Activated CD8-positive, alpha-beta T cell treated with anti-CD3 and anti-CD28 coated beads for 36 hours (primary cell): ENCODE results near the gene SAMD11. TPM values are rescaled to one million over a fixed set of nuclear protein-coding genes. Genes with fewer than 3 reads are reported as not detected.

Experiments
- ATAC-seq: fragments of 200-7000 bp; cut with Tn5 transposase; one replicate; pipeline ENCODE4 v1.10.0; 2021; ENCODE audit warnings: mild to moderate bottlenecking, moderate library complexity
- CTCF ChIA-PET: fragments of 350-600 bp; sonication (Branson Sonifier 250); formaldehyde crosslinking; loops from one replicate; lab custom pipeline; 2021; ENCODE audit warnings: antibody characterized with exemption; lab: Charles Lee
- POLR2A ChIA-PET: fragments of 350-600 bp; sonication (Branson Sonifier 250); formaldehyde crosslinking; loops from one replicate; lab custom pipeline; 2021; ENCODE audit warnings: antibody characterized with exemption; lab: Charles Lee
- DNase-seq: peaks from one replicate; pipeline ENCODE4 v3.0.0-alpha.2; 2020
- H3K27ac Mint-ChIP-seq: one replicate; pipeline ENCODE4 v1.8.0; 2021; ENCODE audit warnings: mild to moderate bottlenecking, mixed read lengths
- H3K27me3 Mint-ChIP-seq: one replicate; pipeline ENCODE4 v1.8.0; 2021; ENCODE audit warnings: mixed read lengths
- H3K36me3 Mint-ChIP-seq: one replicate; pipeline ENCODE4 v1.8.0; 2021; ENCODE audit warnings: low read depth, mixed read lengths
- H3K4me1 Mint-ChIP-seq: one replicate; pipeline ENCODE4 v1.8.0; 2021; ENCODE audit warnings: low read depth, mixed read lengths
- H3K4me3 Mint-ChIP-seq: one replicate; pipeline ENCODE4 v1.8.0; 2021; ENCODE audit warnings: mild to moderate bottlenecking, moderate library complexity, mixed read lengths
- H3K9me3 Mint-ChIP-seq: one replicate; pipeline ENCODE4 v1.8.0; 2021; ENCODE audit warnings: mixed read lengths
- CTCF ChIP-seq: fragments of 200-600 bp; IDR thresholded peaks from one replicate; pipeline ENCODE4 v1.8.0; 2022; ENCODE audit warnings: antibody characterized with exemption, mild to moderate bottlenecking
- intact Hi-C: fragments of 100-400 bp; cut with micrococcal nuclease; formaldehyde crosslinking; loops from one replicate; pipeline ENCODE4 v1.10.0; 2022
- total RNA-seq, 2 experiments: library from RNA; stranded (reverse); gene quantifications; one replicate each; pipeline ENCODE4 v1.2.3, GENCODE V29; 2021

SAMD11 gene
- total RNA-seq, 2 experiments from 2014 or later = not detected

DNA sequence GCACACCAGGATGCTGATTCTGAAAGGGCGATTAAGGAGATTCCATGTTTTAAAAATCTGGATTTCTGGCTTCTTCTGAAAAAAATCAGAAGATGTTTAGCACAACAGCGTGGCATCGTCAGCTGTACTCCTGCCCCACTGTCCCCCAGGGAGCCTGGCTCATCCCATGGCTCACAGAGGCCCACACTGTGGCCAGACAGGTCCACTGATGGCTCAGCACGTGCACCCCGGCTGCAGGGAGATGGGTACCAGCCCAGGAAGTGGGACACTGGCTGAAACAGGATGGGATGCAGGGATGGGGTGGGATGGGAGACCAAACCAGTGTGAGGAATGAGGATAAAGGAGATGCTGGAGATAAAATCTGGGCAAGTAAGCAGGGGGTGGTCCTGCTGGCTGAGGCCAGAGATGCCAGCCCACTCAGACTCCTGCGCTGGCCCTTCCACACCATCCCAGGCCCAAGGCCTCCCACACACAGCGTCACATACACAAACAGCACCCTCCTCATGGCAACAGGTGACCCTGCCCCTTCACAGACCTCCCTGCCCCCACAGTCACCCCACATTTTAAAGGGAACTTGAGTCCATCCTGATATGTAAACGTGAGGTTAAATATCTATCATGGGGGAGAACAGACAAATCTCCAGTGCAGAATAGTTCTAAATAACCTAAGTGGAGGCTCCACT, 23.9 kb upstream of the SAMD11 start:
- POLR2A ChIA-PET = no interaction called here
- no peak overlapping the region for H3K27ac Mint-ChIP-seq
- TF ChIP-seq CTCF = no peak
- ATAC-seq (no peak), DNase-seq (no peak)
- CTCF ChIA-PET = no interaction called here
- peaks cover 11% of the 10 kb centered on the region for H3K4me1 Mint-ChIP-seq
- H3K9me3 Mint-ChIP-seq = peaks cover 14% of the 10 kb centered on the region
- H3K4me3 Mint-ChIP-seq = no peak overlapping the region
- H3K27me3 Mint-ChIP-seq = peaks cover 47% of the 10 kb centered on the region
- H3K36me3 Mint-ChIP-seq = peaks cover 10% of the 10 kb centered on the region
- intact Hi-C loops = no loop called here

- H3K36me3 Mint-ChIP-seq = peaks cover 10% of the 10 kb centered on the region
- ATAC-seq = no peak
- intact Hi-C loops = no loop called here
- ChIA-PET POLR2A (no interaction called here), CTCF (no interaction called here)
- H3K27me3 Mint-ChIP-seq = peaks cover 49% of the 10 kb centered on the region
- H3K27ac Mint-ChIP-seq = no peak overlapping the region
- H3K9me3 Mint-ChIP-seq = peaks cover 14% of the 10 kb centered on the region
- no peak for TF ChIP-seq CTCF
- H3K4me3 Mint-ChIP-seq = no peak overlapping the region
- H3K4me1 Mint-ChIP-seq = peaks cover 17% of the 10 kb centered on the region
- DNase-seq = no peak
Observed at GRCh38 chr1:901108-901859, 22.4 kb upstream of the SAMD11 start.

- TF ChIP-seq CTCF = no peak
- Mint-ChIP-seq H3K9me3 (peaks cover 9% of the 10 kb centered on the region), H3K4me1 (peaks cover 17% of the 10 kb centered on the region), H3K4me3 (no peak overlapping the region), H3K36me3 (peaks cover 3% of the 10 kb centered on the region), H3K27ac (no peak overlapping the region), H3K27me3 (peaks cover 47% of the 10 kb centered on the region)
- DNase-seq (no peak), ATAC-seq (no peak)
- POLR2A ChIA-PET = no interaction called here
- CTCF ChIA-PET = no interaction called here
- intact Hi-C loops = no loop called here
Observed at GRCh38 chr1:902802-903201, 20.9 kb upstream of the SAMD11 start.

DNA sequence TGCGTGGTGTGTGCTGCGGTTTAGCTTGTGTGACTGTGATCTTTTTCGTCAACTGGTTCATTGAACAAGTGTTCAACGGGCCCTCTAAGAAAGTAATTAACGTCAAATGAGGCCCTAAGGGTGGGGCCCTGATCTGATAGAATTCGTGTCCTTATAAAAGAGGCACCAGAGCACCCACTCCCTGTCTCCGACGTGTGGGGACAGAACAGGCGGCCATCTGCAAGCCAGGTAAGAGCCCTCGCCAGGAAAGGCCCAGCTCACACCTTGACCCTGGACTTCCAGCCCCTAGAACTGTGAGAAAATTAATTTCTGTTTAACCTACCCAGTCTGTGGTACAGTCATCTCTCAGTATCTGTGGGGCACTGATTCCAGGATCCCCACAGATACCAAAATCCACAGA, 20.4 kb upstream of the SAMD11 start:
- Mint-ChIP-seq H3K4me1 (peaks cover 13% of the 10 kb centered on the region), H3K4me3 (peak overlapping the region; percentile 42), H3K27me3 (peaks cover 47% of the 10 kb centered on the region), H3K9me3 (peaks cover 4% of the 10 kb centered on the region), H3K27ac (no peak overlapping the region), H3K36me3 (no peaks in the 10 kb centered on the region)
- TF ChIP-seq CTCF = no peak
- DNase-seq (no peak), ATAC-seq (no peak)
- CTCF ChIA-PET = no interaction called here
- POLR2A ChIA-PET = no interaction called here
- intact Hi-C loops = no loop called here

DNA sequence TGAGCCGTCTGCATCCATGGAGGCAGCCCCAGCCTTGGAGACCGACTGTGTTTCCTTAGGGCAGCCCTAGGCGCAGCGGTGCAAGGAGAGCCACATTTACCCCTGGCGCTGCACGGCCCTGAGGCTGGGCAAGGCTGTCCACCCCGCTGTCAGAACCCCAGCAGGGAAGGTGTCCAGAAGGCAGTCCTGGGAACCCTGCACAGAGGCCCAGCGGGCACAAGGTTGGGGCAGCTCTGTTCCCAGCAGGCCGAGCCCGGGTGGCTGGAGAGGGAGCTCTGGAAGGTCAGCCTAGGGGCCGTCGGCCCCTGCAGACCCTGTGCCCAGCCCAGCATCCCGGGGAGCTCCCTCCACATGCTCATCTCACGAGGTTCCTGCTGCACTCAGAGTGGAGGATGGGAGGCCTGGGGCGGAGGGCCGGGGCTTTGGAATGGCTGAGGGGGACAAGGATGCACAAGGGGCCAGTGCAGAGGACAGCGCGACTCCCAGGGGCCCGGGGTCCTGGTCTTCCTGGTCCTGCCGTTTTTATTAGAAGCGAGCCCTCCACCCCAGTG, 19.9 kb upstream of the SAMD11 start:
- no peak for ATAC-seq
- H3K27me3 Mint-ChIP-seq = peaks cover 42% of the 10 kb centered on the region

More for the DNA sequence above, 19.9 kb upstream of the SAMD11 start:
- ChIA-PET CTCF (interaction anchor here (1.4 kb wide), 1 partner anchor 34 kb away, joined by 6 read pairs; no protein-coding TSS in a partner anchor), POLR2A (no interaction called here)
- H3K36me3 Mint-ChIP-seq = no peaks in the 10 kb centered on the region
- H3K4me1 Mint-ChIP-seq = peaks cover 9% of the 10 kb centered on the region
- no peak overlapping the region for H3K27ac Mint-ChIP-seq
- peak overlapping the region; percentile 42 for H3K4me3 Mint-ChIP-seq
- no peak for DNase-seq
- TF ChIP-seq CTCF = no peak
- intact Hi-C loops = no loop called here
- H3K9me3 Mint-ChIP-seq = no peaks in the 10 kb centered on the region
